Fibroblast of villous mesenchyme (primary cell): ENCODE measurements around the gene BSND. TPM values are rescaled to one million over a fixed set of nuclear protein-coding genes. Genes with fewer than 3 reads are reported as not detected.

ENCODE experiments used
- DNase-seq: peaks from one replicate; pipeline ENCODE4 v3.0.0-alpha.2; 2010; ENCODE audit warnings: low read depth
- H3K4me3 ChIP-seq: 2 replicates; pipeline ENCODE4 v1.5.1; 2011; ENCODE audit warnings: low read depth, mild to moderate bottlenecking, low read length
- CTCF ChIP-seq: IDR thresholded peaks from 2 replicates; pipeline ENCODE4 v1.5.1; 2012; ENCODE audit warnings: low read depth, mild to moderate bottlenecking, low read length; ENCODE audit not compliant: insufficient read depth
- total RNA-seq: library from RNA; depleted of rRNA; stranded (reverse); fragments of >200 nt; gene quantifications from 2 replicates; pipeline ENCODE4 v1.2.3, GENCODE V29; 2012

BSND gene
- total RNA-seq, 1 donor, result not detected

GRCh38 chr1:54975356-54976108 is 23.2 kb upstream of the BSND start:
- H3K4me3 ChIP-seq, result no peak overlapping the region
- no peak for DNase-seq
- no peak for TF ChIP-seq CTCF

- no peak for DNase-seq
- no peak overlapping the region for H3K4me3 ChIP-seq
- TF ChIP-seq CTCF, result no peak
These were observed 22.0 kb upstream of the BSND start for GRCh38 chr1:54976747-54977146.

- H3K4me3 ChIP-seq, result no peak overlapping the region
- no peak for DNase-seq
- TF ChIP-seq CTCF, result no peak
These were observed 21.0 kb upstream of the BSND start for GRCh38 chr1:54977533-54978297.

GRCh38 chr1:54978528-54979326 is 20.0 kb upstream of the BSND start:
- no peak for TF ChIP-seq CTCF
- H3K4me3 ChIP-seq, result no peak overlapping the region
- DNase-seq, result no peak

GRCh38 chr1:54979327-54979891 is 19.3 kb upstream of the BSND start:
- no peak for DNase-seq
- no peak for TF ChIP-seq CTCF
- no peak overlapping the region for H3K4me3 ChIP-seq

- TF ChIP-seq CTCF, result no peak
- H3K4me3 ChIP-seq, result peak overlapping the region; percentile 25
- DNase-seq, result no peak
These were observed 18.6 kb upstream of the BSND start for GRCh38 chr1:54980046-54980527.
